GM18526 (cell line): ENCODE data around the gene NKAPD1.
A peak's percentile ranks its signal among the peaks of the same experiment; 100 is the strongest.

Source experiments
- POLR2A ChIP-seq: IDR thresholded peaks from 3 replicates; pipeline ENCODE4 v1.6.1; 2011; ENCODE audit not compliant: insufficient read length; ENCODE audit errors: extremely low read depth

The NKAPD1 gene

GRCh38 chr11:112073941-112074811 lies at the start of gene NKAPD1, which contains the start of gene PIH1D2:
Gene NKAPD1 (plus strand): TSS chr11:112074299. CDS start chr11:112075575, 1,276 bp downstream.
Gene PIH1D2 (minus strand): TSS chr11:112074017. CDS start chr11:112073174, 843 bp downstream.
- TF ChIP-seq POLR2A = peak; percentile 53

GRCh38 chr11:112024773-112025678 lies 49.1 kb upstream of the NKAPD1 start, which contains the start of gene DLAT:
Gene DLAT (plus strand): TSS chr11:112025408. CDS start chr11:112025473, 65 bp downstream.
- TF ChIP-seq POLR2A = peak; percentile 83

- TF ChIP-seq POLR2A = no peak
Observed at GRCh38 chr11:112025707-112026106, 48.4 kb upstream of the NKAPD1 start.

GRCh38 chr11:112029460-112029859 lies 44.6 kb upstream of the NKAPD1 start:
- TF ChIP-seq POLR2A = no peak

GRCh38 chr11:112033902-112034301 lies 40.2 kb upstream of the NKAPD1 start:
- TF ChIP-seq POLR2A = no peak

GRCh38 chr11:112037527-112037926 lies 36.6 kb upstream of the NKAPD1 start:
- no peak for TF ChIP-seq POLR2A

GRCh38 chr11:112042161-112042960 lies 31.7 kb upstream of the NKAPD1 start:
- no peak for TF ChIP-seq POLR2A

GRCh38 chr11:112042961-112043304 lies 31.2 kb upstream of the NKAPD1 start:
- no peak for TF ChIP-seq POLR2A

- TF ChIP-seq POLR2A = no peak
Observed at GRCh38 chr11:112044961-112045360, 29.1 kb upstream of the NKAPD1 start.

- TF ChIP-seq POLR2A = no peak
Observed at GRCh38 chr11:112049777-112050176, 24.3 kb upstream of the NKAPD1 start.

GRCh38 chr11:112050721-112051120 lies 23.4 kb upstream of the NKAPD1 start:
- TF ChIP-seq POLR2A = no peak

- TF ChIP-seq POLR2A = no peak
Observed at GRCh38 chr11:112051768-112052167, 22.3 kb upstream of the NKAPD1 start.

GRCh38 chr11:112057170-112057569 lies 16.9 kb upstream of the NKAPD1 start:
- no peak for TF ChIP-seq POLR2A

- no peak for TF ChIP-seq POLR2A
Observed at GRCh38 chr11:112058103-112058502, 16.0 kb upstream of the NKAPD1 start.

GRCh38 chr11:112062923-112063322 lies 11.2 kb upstream of the NKAPD1 start:
- TF ChIP-seq POLR2A = no peak
